Stimulated activated CD8-positive, alpha-beta memory T cell treated with anti-CD3 and anti-CD28 coated beads, Interleukin-12 subunit alpha, Interleukin-12 subunit beta, amount 100 ng/mL, for 24 hours (primary cell): ENCODE measurements around the gene KRTAP10-4.
"Not testable (repeated sequence)": the region's sequence is repeated elsewhere in the genome, so short reads cannot be mapped to it uniquely, and the experiment has no call there.

ENCODE experiments used
- DNase-seq: peaks from one replicate; pipeline ENCODE4 v3.0.0-alpha.2; 2020; ENCODE audit errors: extremely low read depth

Gene KRTAP10-4

DNA sequence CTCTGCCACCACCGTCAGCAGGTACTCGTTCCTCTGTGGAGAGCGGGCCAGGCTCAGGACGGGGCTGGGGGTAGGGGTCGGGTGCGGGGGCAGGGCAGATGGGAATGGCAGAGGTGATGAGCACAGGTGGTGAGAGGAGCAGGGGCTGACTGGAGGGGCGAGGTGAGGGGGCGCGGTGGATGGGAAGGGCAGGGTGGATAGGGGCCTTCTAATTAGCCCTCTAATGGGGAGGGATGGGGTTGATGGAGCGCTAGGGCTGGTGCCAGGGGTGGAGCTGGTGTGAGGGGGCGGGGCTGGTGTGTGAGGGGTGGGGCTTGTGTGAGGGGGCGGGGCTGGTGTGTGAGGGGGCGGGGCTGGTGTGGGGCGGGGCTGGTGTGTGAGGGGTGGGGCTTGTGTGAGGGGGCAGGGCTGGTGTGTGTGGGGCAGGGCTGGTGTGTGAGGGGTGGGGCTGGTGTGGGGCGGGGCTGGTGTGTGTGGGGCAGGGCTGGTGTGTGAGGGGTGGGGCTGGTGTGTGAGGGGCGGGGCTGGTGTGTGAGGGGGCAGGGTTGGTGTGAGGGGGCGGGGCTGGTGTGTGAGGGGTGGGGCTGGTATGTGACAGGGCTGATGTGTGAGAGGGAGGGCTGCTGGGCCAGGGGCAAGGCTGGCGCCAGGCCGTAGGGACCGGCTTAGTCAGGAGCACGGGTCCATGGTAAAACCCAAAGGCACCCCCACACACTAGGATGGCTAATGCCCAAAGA is 39.5 kb upstream of the KRTAP10-4 start:
- DNase-seq = no peak

DNA sequence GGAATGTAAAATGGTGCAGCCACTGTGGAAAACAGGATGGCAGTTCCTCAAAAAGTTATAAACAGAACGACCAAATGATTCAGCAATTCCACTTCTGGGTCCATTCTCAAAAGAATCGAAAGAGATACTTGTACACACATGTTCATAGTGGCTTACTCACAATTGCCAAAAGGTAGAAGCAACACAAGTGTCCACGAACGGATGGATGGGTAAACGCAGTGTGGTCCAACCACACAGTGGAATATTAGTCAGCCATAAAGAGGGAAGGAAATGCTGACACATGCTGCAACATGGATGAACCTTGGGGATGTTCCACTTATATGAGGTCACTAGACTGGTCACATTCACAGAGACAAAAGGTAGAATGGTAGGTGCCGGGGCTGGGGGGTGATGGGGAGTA is 38.8 kb upstream of the KRTAP10-4 start:
- no peak for DNase-seq

DNA sequence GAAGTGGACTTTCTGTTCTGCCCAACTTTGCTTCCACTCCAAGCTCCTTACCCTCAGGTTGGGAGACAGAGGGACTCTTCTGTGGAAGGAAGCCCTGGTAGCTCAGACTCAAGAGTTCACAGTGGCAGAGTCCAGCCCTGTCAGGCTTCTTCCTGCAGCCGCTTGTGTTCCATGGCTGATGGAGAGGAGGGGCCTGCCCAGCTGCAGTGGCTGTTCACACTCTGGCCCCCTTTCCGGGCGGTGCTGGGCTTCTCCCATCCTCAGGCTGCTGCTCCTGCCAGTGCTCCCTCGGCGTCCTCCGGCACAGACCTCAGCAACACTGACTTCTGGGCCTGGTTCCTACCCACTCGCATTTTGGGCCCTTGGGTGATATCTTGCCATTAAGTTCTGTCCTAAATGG is 37.6 kb upstream of the KRTAP10-4 start:
- DNase-seq = no peak

DNA sequence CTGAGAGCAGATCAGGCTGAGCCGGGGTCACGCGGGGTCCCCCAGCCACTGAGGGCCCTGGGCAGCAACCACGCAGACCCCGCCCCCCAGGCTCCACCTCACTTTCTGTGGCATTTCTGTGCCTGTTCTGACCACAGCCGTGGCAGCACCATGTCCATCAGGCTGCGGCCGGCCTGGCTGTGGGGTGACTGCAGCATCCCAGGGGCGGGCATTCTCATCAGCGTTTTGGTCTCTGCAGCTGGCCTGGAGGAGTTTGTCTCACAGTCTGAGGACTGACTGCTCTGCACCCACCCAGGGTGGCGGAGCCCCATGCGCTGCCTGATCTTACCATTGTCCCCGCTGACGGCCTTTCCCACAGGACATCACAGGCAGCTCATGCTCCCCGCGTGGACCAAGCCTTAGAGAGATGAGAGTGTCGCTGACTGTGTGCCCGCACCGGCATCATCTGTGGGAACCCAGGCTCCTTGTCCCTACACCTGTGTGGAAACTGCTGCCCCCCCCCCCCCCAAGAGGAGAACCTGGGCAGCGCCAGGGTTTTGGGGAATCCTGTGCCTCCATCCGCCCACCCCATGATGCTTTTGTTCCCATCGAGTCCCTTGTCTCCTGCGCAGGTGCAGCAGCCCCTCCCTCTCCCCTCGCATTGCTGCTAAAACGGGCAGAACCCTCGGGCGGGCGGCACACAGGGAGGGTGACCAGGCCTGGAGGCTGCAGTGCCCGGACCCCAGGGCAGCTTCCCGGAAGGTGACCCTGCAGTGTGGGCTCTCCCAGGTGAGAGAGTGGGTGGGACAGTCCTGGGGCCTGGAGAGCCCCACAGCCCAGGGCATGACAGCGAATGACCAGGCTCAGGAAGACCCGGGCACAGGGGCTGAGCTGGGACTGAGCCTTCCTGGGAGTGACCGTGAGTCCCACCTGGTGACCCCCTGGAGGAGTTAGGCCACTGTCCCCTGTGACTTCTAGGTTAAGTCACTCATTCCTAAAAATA is 35.3 kb upstream of the KRTAP10-4 start:
- DNase-seq = no peak

DNA sequence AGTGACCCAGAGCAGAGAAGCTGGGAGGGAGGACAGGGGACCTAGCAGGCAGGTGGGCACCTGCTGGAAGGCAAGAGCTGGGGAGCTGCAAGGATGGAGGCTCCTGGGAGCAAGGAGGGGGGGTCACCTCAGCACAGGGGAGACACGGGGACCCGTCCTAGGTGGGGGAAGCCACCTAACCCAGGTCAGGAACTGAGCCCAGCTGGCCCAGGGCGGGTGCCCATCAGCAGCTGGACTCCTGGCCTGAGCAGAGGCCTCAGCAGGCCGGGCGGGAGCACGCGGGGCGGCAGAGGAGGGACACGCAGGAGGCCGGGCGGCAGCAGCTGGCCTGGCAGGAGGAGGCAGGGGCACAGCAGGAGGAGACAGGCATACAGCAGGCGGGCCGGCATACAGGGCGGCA is 34.5 kb upstream of the KRTAP10-4 start:
- DNase-seq = no peak

DNA sequence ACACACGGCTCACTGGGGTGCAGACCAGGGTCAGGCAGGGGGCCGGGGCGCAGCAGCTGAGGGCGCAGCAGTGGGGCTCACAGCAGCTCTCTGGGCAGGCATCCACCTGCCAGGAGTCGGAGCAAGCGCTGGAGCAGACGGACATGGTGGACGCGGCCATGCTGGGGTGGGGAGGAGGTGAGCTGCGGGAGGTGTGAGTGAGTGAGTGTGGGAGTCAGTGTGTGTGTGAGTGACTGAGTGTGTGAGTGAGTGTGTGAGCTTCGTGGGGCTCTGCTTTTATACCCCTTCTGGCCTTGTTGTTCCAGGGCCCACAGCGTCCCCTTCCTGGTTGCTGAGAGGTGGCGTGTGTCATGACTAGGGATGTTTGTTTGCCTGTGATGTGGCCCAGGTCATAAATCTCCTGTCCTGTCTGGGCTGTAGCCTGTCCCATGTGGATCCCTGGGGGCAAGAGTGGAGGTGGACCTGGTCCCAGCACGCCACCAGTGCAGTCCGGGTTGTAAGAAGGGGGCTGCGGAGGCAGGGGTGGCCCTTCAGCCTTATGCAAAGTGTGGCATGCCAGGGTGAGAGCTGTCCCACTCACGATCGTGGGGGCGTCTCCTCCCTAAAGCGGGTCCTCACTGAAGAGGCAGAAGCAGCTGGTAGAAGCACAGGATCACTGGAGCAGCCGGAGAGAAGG is 33.4 kb upstream of the KRTAP10-4 start, which contains the start of gene KRTAP10-1:
Gene KRTAP10-1 (minus strand): TSS at position 205 of the 676 bp plus-strand sequence. CDS start 45 bp downstream, at position 160.
- no peak for DNase-seq

DNA sequence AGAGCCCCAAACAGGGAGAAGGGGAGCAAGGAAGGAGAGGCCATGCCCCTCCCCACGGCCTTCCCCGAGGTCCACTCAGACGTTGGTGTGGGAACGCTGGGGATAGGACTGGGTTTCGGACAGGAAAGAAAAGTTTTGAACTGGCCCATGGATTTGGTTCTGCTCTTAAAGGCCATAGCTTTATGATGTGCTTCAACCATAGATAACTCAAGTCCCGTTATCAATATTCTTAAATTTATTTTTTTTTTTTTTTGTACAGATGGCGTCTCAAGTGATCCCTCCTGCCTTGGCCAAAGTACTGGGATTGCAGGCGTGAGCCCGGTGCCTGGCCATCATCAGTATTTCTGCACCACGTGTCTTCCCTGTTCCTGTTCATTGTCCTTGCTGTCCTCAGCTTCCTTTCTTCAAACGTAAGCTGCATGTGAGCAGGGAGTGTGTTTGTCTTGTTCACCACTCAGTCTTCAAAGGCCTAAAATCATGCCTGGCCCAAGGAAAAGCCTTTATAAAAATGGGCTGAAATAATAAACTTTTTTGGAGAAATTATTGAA is 32.7 kb upstream of the KRTAP10-4 start:
- DNase-seq = no peak

DNA sequence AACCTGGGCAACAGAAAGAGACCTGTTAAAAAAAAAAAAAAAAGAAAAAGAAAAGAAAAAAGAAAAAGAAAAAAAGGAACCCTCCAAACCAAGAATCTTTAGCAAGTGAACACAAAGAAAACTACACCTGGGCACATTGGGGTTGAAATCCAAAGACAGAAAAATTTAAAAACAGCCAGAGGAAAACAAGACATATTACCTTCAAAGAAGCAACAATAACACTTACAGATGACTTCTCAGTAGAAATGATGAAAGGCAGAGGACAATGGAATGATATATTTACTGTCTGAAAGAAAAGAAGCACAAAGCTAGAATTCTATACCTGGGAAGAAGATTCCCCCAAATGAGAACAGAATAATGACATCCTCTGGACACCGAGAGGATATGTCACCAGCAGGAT is 30.8 kb upstream of the KRTAP10-4 start:
- DNase-seq = no peak

DNA sequence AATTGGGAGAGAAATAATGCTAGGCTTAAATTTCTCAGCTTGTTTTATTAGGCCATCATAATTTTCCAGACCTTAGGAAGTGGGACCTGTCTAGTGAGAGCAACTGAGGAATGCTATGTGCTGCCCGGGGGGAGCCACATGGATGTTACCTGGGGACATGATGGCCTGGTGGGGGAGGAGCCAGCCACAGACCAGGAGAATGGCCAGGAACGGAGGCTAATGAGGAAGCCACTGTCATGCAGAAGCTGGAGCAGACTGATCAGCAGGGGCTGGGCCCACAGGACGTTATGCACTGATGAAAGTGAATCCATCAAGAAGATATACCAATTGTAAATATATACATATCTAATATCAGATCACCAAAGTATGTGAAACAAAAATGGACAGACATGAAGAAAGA is 29.0 kb upstream of the KRTAP10-4 start:
- DNase-seq = no peak

DNA sequence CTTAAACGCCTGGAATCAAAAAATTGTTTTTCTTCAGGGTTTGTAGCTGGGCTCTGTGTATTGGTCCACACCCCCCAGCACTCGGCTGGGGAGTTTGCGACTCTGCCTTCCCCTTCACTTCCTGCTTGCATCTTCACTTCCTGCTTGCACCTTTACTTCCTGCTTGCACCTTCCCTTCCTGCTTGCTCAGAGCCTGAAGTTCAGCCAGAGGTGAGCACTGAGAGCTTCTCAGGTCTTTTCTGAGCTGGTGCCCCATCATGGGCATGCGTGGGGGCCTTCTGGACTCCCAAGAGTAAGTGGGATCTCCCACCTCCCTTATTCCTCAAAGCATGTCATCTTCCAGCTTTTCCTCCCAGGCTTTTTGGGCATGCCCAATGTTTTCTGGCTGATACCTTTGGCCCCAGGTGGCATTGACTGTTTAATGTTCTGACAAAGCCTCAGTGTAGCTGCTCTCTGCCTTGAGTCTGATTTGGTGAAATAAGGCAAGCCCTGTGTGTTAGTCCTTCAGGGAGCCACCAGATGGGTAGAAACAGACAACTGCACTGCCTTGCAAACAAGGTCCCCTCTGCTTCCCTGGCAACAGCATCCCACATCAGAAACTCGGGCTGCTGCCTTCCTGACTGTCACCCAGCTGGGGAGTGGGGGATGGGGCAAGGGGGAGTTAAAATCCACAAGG is 25.7 kb upstream of the KRTAP10-4 start:
- DNase-seq = no peak

DNA sequence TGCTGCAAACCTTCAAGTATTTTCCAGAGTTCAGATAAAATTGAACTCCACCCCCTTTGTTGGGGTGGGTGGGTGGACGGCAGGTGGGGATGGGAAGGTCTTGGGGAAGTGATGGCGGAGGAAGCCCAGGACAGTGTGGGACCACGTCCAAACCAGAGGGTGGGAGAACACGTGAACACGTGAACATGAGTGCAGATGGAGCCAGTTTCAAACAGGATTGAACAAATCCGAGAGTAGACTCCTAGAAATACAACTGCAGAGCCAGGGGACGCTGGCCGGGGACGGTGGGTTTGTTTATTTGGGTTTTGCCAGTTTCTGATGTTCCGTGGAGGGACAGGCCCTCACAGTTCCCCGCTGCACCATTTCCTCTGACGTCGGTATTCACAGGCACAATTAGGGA is 25.1 kb upstream of the KRTAP10-4 start:
- DNase-seq = no peak

DNA sequence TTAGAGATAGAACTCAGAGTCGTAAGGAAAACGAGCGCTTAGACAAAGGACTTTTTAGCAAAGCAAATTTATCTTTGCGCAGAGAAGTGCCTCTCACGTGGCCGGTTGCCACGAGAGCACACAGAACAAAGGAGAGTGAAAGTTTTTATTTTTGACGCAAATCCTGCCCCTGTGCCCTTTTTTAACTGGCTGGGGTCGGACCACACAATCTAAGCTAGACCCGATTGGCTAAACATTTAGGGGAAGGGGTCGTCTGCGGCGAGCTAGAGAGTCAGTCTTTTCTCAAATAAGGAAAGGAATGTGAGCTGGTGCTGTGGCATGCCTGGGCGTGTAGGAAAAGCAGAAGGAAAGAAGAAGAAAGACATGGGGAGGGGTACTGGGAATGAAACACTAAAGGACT is 24.6 kb upstream of the KRTAP10-4 start:
- no peak for DNase-seq

DNA sequence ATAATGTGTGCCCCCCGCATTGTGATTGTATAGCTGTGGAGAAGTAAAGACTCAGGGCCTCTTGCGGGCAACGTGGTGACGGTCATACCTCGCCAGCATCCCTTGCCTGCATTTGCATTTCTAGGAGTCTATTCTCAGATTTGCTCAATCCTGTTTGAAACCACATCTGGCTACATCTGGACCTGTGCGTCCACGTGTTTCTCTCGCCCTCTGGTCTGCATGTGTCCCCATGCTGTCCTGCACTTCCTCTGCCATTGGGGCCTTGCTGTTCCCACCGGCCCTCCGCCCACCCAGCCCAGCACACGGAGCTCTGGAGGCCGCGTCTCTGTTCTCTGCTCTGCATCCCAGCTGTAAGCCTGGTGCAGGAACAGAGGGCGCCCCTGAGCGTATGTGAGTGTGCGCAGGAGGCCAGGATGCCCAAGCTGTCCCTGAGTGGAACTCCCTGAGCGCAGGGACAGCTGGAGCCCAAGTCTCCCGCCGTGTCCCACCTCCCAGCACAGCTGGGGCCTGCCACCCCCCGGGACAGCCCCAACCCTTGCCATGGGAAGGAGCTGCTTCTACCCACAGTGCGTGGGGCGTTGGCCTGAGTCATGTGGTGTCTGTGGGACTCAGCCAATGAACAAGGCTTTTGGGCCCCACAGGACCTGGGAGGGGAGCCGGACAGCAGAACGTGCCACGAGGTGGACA is 23.9 kb upstream of the KRTAP10-4 start:
- no peak for DNase-seq

DNA sequence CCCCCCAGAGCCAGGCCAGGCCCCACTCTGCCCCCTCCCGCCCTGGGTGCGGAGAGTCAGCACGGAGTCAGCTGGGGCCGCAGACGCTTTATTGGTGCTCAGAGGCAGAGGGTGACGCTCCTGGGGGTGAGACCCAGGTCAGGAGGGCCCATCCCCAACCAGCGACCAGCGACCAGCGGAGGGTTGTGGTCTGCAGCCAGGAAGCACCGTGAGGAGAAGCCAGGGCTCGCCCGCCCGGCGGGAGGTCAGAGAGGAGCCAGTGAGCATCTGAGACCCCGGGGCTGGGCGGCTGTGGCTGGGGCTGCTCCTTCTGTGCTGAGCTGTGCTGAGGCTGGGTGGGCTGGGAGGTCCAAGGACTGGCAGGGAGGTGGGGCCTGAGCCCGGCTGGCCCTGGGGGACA is 23.2 kb upstream of the KRTAP10-4 start:
- DNase-seq = not testable (repeated sequence)

DNA sequence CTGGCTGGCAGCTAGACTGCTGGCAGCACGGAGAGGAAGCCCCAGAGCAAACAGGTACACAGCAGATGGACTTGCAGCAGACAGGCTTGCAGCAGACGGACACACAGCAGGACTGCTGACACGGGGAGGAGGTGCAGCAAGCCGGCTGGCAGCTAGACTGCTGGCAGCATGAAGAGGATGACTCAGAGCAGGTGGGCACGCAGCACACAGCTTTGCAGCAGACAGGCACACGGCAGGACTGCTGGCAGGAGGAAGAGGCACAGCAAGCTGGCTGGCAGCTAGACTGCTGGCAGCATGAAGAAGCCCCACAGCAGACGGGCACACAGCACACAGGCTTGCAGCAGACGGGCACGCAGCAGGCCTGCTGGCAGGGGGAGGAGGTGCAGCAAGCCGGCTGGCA is 22.7 kb upstream of the KRTAP10-4 start:
- DNase-seq = no peak

DNA sequence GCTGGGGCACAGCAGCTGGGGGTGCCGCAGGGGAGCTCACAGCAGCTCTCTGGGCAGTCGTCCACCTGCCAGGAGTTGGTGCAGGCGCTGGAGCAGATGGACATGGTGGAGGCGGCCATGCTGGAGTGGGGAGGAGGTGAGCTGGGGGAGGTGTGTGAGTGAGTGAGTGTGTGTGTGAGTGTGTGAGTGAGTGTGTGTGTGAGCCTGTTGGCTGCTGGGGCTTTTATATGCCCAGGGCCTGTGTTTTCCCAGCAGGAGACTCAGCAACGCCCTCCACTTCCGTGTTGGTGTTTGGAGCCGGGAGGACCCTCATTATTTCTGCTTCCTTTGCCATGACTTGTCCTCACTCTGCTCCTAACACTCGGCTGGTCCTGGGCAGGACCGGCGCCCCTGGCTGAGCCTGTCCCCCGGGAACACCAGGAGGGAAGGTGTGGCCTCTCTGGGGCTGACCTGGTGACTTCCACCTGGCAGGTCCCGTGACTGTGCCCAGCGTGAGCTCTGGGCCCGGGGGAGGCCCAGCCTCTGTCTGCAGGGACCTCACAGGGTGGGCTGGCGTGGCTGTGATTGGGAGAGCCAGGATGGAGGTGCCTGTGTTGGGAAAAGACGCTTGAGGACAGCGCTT is 22.1 kb upstream of the KRTAP10-4 start, which contains the start of gene KRTAP10-2:
Gene KRTAP10-2 (minus strand): TSS at position 166 of the 622 bp plus-strand sequence. CDS start 47 bp downstream, at position 119.
- DNase-seq = no peak

DNA sequence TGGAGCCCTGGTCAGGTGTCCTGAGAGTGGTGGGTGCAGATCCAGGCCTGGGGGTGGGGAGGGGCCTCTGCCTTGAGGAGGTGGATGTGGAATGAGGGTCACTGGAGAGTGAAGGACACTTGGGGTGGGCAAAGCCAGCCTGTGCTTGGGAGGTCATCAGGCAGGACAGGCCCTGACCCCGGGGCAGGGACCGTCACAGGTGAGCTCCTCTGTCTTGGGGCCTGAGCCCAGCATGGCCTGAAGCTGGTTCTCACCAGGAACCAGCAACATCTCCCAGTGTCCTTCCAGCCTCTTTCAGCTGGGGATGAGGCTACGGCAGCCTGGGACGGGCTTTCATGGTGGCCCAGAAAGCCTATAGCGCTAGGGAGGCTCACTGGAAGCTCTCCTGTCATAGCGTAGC is 21.4 kb upstream of the KRTAP10-4 start:
- no peak for DNase-seq

DNA sequence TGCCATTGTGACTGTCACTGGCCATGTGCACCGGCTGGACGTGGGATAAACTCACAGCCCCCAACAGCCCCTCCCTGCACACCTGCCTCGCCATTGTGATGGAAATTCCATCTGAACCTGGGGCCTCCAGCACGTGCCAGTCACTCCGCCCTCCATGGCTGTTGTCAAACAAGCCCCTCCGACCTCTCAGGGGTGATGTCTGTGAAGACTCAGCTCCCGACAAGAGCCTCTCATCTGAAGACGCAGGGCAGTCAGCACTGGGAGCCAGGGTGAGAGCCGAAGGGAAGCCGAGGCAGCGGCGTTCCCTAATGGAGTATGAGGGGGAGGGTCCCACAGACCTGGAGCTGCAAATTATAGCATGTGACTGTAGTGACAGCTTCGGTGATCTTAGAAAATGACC is 20.8 kb upstream of the KRTAP10-4 start:
- no peak for DNase-seq

DNA sequence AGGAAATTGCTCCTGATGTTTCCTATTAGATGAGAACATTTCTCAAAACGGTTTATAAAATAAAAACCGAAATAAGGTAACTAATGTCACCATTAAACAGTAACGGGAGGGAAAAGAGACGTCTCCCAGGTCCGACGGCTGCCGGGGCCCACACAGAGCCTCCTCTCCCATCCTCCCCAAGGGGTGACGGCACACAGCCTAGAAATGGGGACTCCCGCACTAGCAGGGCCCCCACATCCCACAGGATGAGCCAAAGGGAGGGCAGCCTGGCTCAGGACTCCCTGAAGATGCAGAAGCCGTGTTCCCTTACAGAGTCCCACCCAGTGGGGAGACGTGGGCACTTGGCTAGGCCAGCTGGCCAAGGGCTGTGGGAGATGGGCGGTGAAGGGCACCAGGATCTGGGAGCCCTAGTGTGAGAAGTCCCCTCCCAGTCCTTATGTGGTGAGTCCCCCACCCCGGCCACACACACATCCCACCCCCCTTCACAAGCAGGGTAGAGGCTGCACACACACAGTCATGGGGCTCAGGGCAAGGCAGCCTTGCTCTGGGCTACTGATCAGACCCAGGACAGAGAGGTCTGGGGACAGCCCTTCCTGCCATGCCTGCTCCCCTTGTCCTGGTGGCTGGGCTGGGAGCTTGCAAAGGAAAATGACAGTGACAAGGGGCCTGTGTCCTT is 18.2 kb upstream of the KRTAP10-4 start:
- no peak for DNase-seq

DNA sequence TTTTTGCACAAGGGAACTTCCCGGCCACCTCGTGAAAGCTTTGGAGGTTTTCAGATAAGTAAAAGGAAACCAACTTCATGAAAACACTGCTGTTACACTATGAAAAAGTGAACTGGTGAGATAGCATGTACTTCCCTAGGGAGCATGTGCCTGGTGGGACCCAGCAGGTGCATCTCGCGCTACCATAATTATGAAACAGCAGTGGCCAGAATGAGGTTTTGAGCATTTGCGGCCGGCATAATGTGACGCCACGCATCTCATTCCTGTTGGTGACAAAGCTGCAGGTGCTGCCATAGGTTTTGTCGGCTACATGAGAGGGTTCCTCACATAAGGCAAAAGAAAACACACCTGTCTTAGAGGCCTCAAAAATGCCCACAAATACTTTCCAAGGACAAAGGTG is 16.6 kb upstream of the KRTAP10-4 start:
- no peak for DNase-seq
